Choroid plexus epithelial cell (primary cell): ENCODE results near the gene ALPL.

Experiments
- DNase-seq: peaks from one replicate; pipeline ENCODE4 v3.0.0-alpha.2; 2010; ENCODE audit warnings: low read depth
- H3K4me3 ChIP-seq: 2 replicates; pipeline ENCODE4 v1.5.1; 2011; ENCODE audit warnings: low read depth, mild to moderate bottlenecking, control low read depth, low read length, moderate library complexity
- CTCF ChIP-seq: conservative IDR thresholded peaks from 2 replicates; pipeline ENCODE4 v1.5.1; 2011; ENCODE audit warnings: low read depth, mild to moderate bottlenecking, control low read depth, inconsistent platforms, low read length, moderate library complexity

The ALPL gene

GRCh38 chr1:21586222-21586621 lies 77.0 kb downstream of the ALPL start:
- TF ChIP-seq CTCF = no peak
- DNase-seq = no peak
- no peak overlapping the region for H3K4me3 ChIP-seq

- DNase-seq = peak; percentile 79
- no peak for TF ChIP-seq CTCF
- no peak overlapping the region for H3K4me3 ChIP-seq
Observed at GRCh38 chr1:21586846-21587601, 77.8 kb downstream of the ALPL start.

GRCh38 chr1:21587602-21587953 lies 78.4 kb downstream of the ALPL start:
- no peak for TF ChIP-seq CTCF
- no peak for DNase-seq
- H3K4me3 ChIP-seq = no peak overlapping the region

- no peak for TF ChIP-seq CTCF
- no peak for DNase-seq
- H3K4me3 ChIP-seq = no peak overlapping the region
Observed at GRCh38 chr1:21589618-21590017, 80.4 kb downstream of the ALPL start.

GRCh38 chr1:21590126-21590880 lies 81.1 kb downstream of the ALPL start:
- no peak overlapping the region for H3K4me3 ChIP-seq
- no peak for DNase-seq

GRCh38 chr1:21590934-21591333 lies 81.7 kb downstream of the ALPL start:
- no peak overlapping the region for H3K4me3 ChIP-seq
- TF ChIP-seq CTCF = no peak
- no peak for DNase-seq

More at GRCh38 chr1:21590126-21590880, 81.1 kb downstream of the ALPL start:
- no peak for TF ChIP-seq CTCF
